HCT116 (cell line): ENCODE measurements around the gene CHD2. TPM values are rescaled to one million over a fixed set of nuclear protein-coding genes. Genes with fewer than 3 reads are reported as not detected.

Experiments
- ATAC-seq: fragments of 200-7000 bp; cut with Tn5 transposase; 2 replicates; pipeline ENCODE4 v1.9.1; 2020; ENCODE audit warnings: mild to moderate bottlenecking, moderate library complexity
- BruUV-seq: library from RNA; stranded (reverse); fragments of 400-500 nt; replicated peaks from 2 replicates; lab custom pipeline; 2021; lab: Mats Ljungman, UMichigan
- CTCF ChIA-PET: fragments of 300-600 bp; sonication (Branson Sonifier 250); formaldehyde crosslinking; loops from one replicate; lab custom pipeline; 2021; ENCODE audit warnings: antibody characterized with exemption; lab: Charles Lee
- POLR2A ChIA-PET: fragments of 300-600, 350-600 bp; sonication (Branson Sonifier 250); formaldehyde crosslinking; loops from one replicate; lab custom pipeline; 2021; ENCODE audit warnings: antibody characterized with exemption; lab: Charles Lee
- RAD21 ChIA-PET, 2 experiments: fragments of 300-600 bp; sonication (Branson Sonifier 250); formaldehyde crosslinking; loops; one replicate each; lab custom pipeline; 2023; ENCODE audit warnings: low total read pairs in 2 of 2; ENCODE audit not compliant: uncharacterized antibody in 2 of 2, unreplicated experiment in 2 of 2, low non-redundant PET in 1 of 2; lab: Charles Lee
- DNase-seq: peaks from one replicate; pipeline ENCODE4 v3.0.0-alpha.2; 2010; ENCODE audit warnings: low read depth, low spot score
- H2AFZ ChIP-seq: fragments of 200-600 bp; shearing (Covaris generic), sonication (generic); 2 replicates; pipeline ENCODE4 v1.6.1; 2017; ENCODE audit warnings: low read depth, mixed run types, mixed read lengths, antibody characterized with exemption, low read length; ENCODE audit not compliant: poor library complexity, severe bottlenecking
- H3K27ac ChIP-seq: 2 replicates; pipeline ENCODE4 v1.5.1; 2012; ENCODE audit warnings: low read depth, low read length
- H3K27me3 ChIP-seq: fragments of 200-600 bp; sonication (generic); 2 replicates; pipeline ENCODE4 v1.6.1; 2016; ENCODE audit warnings: mixed run types, low read length, mixed read lengths; ENCODE audit not compliant: insufficient read depth
- H3K36me3 ChIP-seq, 2 experiments: fragments of 200-500 bp in 1 of 2; fragments of 200-600 bp in 1 of 2; sonication (Bioruptor generic) in 1 of 2; sonication (generic) in 1 of 2; 2 replicates each; pipeline versions ENCODE4 v1.5.1 to v1.6.1; 2014 to 2016; ENCODE audit warnings: low read length in 2 of 2, inconsistent platforms in 1 of 2, mixed read lengths in 1 of 2, mixed run types in 1 of 2; ENCODE audit not compliant: insufficient read depth in 2 of 2, control insufficient read depth in 1 of 2
- H3K4me1 ChIP-seq, 2 experiments: fragments of 200-600 bp in 1 of 2; sonication (generic) in 1 of 2; 2 replicates each; pipeline versions ENCODE4 v1.5.1 to v1.6.1; 2012 to 2017; ENCODE audit warnings: low read length in 2 of 2, inconsistent platforms in 1 of 2, mild to moderate bottlenecking in 1 of 2, mixed read lengths in 1 of 2, mixed run types in 1 of 2, moderate library complexity in 1 of 2; ENCODE audit not compliant: insufficient read depth in 2 of 2, control insufficient read depth in 1 of 2
- H3K4me2 ChIP-seq: fragments of 200-600 bp; sonication (generic); 2 replicates; pipeline ENCODE4 v1.6.1; 2017; ENCODE audit warnings: mixed run types, low read length, mixed read lengths
- H3K4me3 ChIP-seq, 2 experiments: fragments of 200-600 bp in 1 of 2; sonication (generic) in 1 of 2; replicated peaks in 1 of 2; 2 replicates each; pipeline ENCODE4 v1.5.1; 2011 to 2016; ENCODE audit warnings: low read length in 2 of 2, control low read depth in 1 of 2, low read depth in 1 of 2, mild to moderate bottlenecking in 1 of 2, mixed read lengths in 1 of 2, mixed run types in 1 of 2
- H3K79me2 ChIP-seq: fragments of 200-600 bp; sonication (generic); 2 replicates; pipeline ENCODE4 v1.6.1; 2017; ENCODE audit warnings: mild to moderate bottlenecking, mixed run types, low read length, moderate library complexity, mixed read lengths; ENCODE audit not compliant: insufficient read depth
- H3K9ac ChIP-seq: fragments of 200-600 bp; sonication (generic); 2 replicates; pipeline ENCODE4 v1.6.1; 2016; ENCODE audit warnings: low read length, mixed read lengths
- H3K9me2 ChIP-seq: fragments of 200-600 bp; sonication (generic), shearing (Covaris generic); 2 replicates; pipeline ENCODE4 v1.6.1; 2017; ENCODE audit warnings: mixed run types, mild to moderate bottlenecking, moderate library complexity; ENCODE audit not compliant: insufficient read depth
- H3K9me3 ChIP-seq, 2 experiments: fragments of 200-500 bp in 1 of 2; fragments of 200-600 bp in 1 of 2; sonication (Bioruptor generic) in 1 of 2; sonication (generic) in 1 of 2; 2 replicates each; pipeline ENCODE4 v1.6.1; 2014 to 2017; ENCODE audit warnings: low read length in 2 of 2, mixed read lengths in 2 of 2, inconsistent platforms in 1 of 2, low read depth in 1 of 2, mild to moderate bottlenecking in 1 of 2, mixed run types in 1 of 2, moderate library complexity in 1 of 2; ENCODE audit not compliant: control insufficient read depth in 1 of 2, insufficient read depth in 1 of 2
- H4K20me1 ChIP-seq: fragments of 200-600 bp; sonication (generic), shearing (Covaris generic); 2 replicates; pipeline ENCODE4 v1.6.1; 2017; ENCODE audit warnings: mixed run types, mild to moderate bottlenecking, moderate library complexity; ENCODE audit not compliant: insufficient read depth
- CBX3 ChIP-seq: IDR thresholded peaks from 2 replicates; pipeline ENCODE4 v1.6.1; 2012; ENCODE audit warnings: low read depth
- EGR1 ChIP-seq: IDR thresholded peaks from 2 replicates; pipeline ENCODE4 v1.6.1; 2012; ENCODE audit warnings: low read depth
- ELF1 ChIP-seq: IDR thresholded peaks from 2 replicates; pipeline ENCODE4 v1.6.1; 2012; ENCODE audit warnings: low read depth, borderline replicate concordance
- EZH2phosphoT487 ChIP-seq: fragments of 200-600 bp; IDR thresholded peaks from 2 replicates; pipeline ENCODE4 v1.6.1; 2018; ENCODE audit warnings: antibody characterized with exemption, borderline replicate concordance
- JUND ChIP-seq: IDR thresholded peaks from 2 replicates; pipeline ENCODE4 v1.6.1; 2012
- POLR2A ChIP-seq: IDR thresholded peaks from 2 replicates; pipeline ENCODE4 v1.7.0; 2011; ENCODE audit warnings: borderline replicate concordance; ENCODE audit not compliant: insufficient read depth, insufficient read length; ENCODE audit errors: extremely low read depth
- POLR2AphosphoS5 ChIP-seq: IDR thresholded peaks from 2 replicates; pipeline ENCODE4 v1.6.1; 2011; ENCODE audit warnings: mild to moderate bottlenecking, low read depth, low read length, moderate library complexity
- SP1 ChIP-seq: IDR thresholded peaks from 2 replicates; pipeline ENCODE4 v1.6.1; 2012; ENCODE audit warnings: low read depth
- TCF7L2 ChIP-seq: IDR thresholded peaks from 2 replicates; pipeline ENCODE4 v1.7.0; 2011; ENCODE audit warnings: borderline replicate concordance, inconsistent platforms; ENCODE audit not compliant: insufficient read depth, insufficient read length; ENCODE audit errors: extremely low read depth
- YY1 ChIP-seq: IDR thresholded peaks from 2 replicates; pipeline ENCODE4 v1.6.1; 2011; ENCODE audit warnings: low read length, low read depth, moderate library complexity, mild to moderate bottlenecking; ENCODE audit not compliant: insufficient replicate concordance; ENCODE audit errors: extremely low read depth
- intact Hi-C: fragments of 100-400 bp; cut with micrococcal nuclease; formaldehyde crosslinking; loops from 2 replicates; pipeline ENCODE4 v1.10.0; 2022
- total RNA-seq: library from RNA; stranded (reverse); gene quantifications from one replicate; pipeline ENCODE4 v1.2.1, GENCODE V29; 2021; ENCODE audit not compliant: unreplicated experiment
- TF ChIP-seq, protein P1 (sequence below): IDR thresholded peaks from 2 replicates; pipeline ENCODE4 v1.6.1; 2012
- TF ChIP-seq, protein P2 (sequence below): IDR thresholded peaks from 2 replicates; pipeline ENCODE4 v1.6.1; 2012

CHD2 gene
- total RNA-seq, 1 experiment from 2014 or later: 116 TPM

DNA sequence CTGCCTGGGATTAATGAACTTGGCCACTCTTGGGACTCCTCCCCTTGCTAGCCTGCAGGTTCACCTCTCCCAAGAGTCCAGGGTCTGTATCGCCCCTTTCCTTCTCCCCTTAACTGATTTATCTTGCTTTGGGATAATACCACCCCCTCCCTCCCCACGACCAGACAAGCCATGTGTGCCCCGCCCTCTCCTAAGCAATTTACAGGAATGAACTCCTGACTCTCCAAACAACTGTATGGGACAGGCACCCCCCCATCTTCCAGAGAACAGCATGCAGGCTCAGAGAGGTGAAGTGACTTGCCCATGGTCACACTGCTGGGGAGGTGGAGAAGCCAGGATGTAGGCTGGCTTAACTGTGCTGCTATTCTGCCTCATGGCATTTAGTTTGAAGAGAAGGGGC, 142.1 kb downstream of the CHD2 start:
- DNase-seq (no peak), ATAC-seq (no peak)
- H4K20me1 ChIP-seq: no peaks in the 10 kb centered on the region
- ChIA-PET RAD21 (no interaction called here), POLR2A (no interaction called here), CTCF (no interaction called here)
- H3K4me2 ChIP-seq: no peak overlapping the region
- BruUV-seq: no TSS peak
- intact Hi-C loops: no loop called here
- H3K27me3 ChIP-seq: no peaks in the 10 kb centered on the region
- no peak overlapping the region for H3K27ac ChIP-seq
- H3K9me3 ChIP-seq: no peaks in the 10 kb centered on the region
- H3K9ac ChIP-seq: no peak overlapping the region
- no peaks in the 10 kb centered on the region for H3K79me2 ChIP-seq
- no peaks in the 10 kb centered on the region for H3K36me3 ChIP-seq
- no peak overlapping the region for H3K4me3 ChIP-seq
- H2AFZ ChIP-seq: no peak overlapping the region
- H3K4me1 ChIP-seq: no peaks in the 10 kb centered on the region
- TF ChIP-seq, protein P1, sequence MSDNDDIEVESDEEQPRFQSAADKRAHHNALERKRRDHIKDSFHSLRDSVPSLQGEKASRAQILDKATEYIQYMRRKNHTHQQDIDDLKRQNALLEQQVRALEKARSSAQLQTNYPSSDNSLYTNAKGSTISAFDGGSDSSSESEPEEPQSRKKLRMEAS: no peak
- TF ChIP-seq POLR2A (no peak), EGR1 (no peak), YY1 (no peak), CBX3 (no peak), TCF7L2 (no peak), POLR2AphosphoS5 (no peak), EZH2phosphoT487 (no peak), ELF1 (no peak), JUND (no peak), SP1 (no peak)
- TF ChIP-seq, protein P2, sequence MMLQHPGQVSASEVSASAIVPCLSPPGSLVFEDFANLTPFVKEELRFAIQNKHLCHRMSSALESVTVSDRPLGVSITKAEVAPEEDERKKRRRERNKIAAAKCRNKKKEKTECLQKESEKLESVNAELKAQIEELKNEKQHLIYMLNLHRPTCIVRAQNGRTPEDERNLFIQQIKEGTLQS: no peak
- no peaks in the 10 kb centered on the region for H3K9me2 ChIP-seq
